Activated naive CD8-positive, alpha-beta T cell (primary cell): ENCODE data around the gene AGRN.
"Not testable (repeated sequence)": the region's sequence is repeated elsewhere in the genome, so short reads cannot be mapped to it uniquely, and the experiment has no call there.

ENCODE experiments used
- H3K27ac Mint-ChIP-seq: one replicate; pipeline ENCODE4 v1.8.0; 2021; ENCODE audit warnings: mixed read lengths
- H3K27me3 Mint-ChIP-seq: one replicate; pipeline ENCODE4 v1.8.0; 2021; ENCODE audit warnings: mixed read lengths
- H3K36me3 Mint-ChIP-seq: one replicate; pipeline ENCODE4 v1.8.0; 2021; ENCODE audit warnings: mixed read lengths
- H3K4me1 Mint-ChIP-seq: one replicate; pipeline ENCODE4 v1.8.0; 2021; ENCODE audit warnings: low read depth, mixed read lengths
- H3K4me3 Mint-ChIP-seq: one replicate; pipeline ENCODE4 v1.8.0; 2021; ENCODE audit warnings: mild to moderate bottlenecking, mixed read lengths
- H3K9me3 Mint-ChIP-seq: one replicate; pipeline ENCODE4 v1.8.0; 2021; ENCODE audit warnings: low read depth, mixed read lengths

The AGRN gene

DNA sequence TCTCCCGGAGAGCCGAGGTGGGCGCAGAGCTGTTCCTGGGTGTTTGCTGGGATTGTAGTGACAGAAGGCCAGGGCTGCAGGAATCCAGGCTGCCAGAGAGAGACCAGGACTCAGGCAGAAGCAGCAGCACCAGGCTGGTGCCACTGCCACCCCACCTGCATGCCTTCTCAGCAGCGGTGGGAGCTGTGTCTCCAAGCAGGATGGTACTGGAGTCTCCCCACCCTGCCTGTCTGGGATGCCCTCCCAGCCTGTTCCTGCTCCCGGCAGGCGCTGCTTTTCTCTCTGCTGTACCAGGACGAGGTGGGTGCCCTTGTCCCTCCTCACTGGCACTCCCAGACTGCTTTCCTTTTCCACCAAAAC is 15.5 kb upstream of the AGRN start:
- Mint-ChIP-seq H3K9me3 (no peaks in the 10 kb centered on the region), H3K4me1 (peaks cover 15% of the 10 kb centered on the region), H3K36me3 (no peaks in the 10 kb centered on the region), H3K27me3 (peaks cover 12% of the 10 kb centered on the region), H3K4me3 (no peak overlapping the region), H3K27ac (no peak overlapping the region)

DNA sequence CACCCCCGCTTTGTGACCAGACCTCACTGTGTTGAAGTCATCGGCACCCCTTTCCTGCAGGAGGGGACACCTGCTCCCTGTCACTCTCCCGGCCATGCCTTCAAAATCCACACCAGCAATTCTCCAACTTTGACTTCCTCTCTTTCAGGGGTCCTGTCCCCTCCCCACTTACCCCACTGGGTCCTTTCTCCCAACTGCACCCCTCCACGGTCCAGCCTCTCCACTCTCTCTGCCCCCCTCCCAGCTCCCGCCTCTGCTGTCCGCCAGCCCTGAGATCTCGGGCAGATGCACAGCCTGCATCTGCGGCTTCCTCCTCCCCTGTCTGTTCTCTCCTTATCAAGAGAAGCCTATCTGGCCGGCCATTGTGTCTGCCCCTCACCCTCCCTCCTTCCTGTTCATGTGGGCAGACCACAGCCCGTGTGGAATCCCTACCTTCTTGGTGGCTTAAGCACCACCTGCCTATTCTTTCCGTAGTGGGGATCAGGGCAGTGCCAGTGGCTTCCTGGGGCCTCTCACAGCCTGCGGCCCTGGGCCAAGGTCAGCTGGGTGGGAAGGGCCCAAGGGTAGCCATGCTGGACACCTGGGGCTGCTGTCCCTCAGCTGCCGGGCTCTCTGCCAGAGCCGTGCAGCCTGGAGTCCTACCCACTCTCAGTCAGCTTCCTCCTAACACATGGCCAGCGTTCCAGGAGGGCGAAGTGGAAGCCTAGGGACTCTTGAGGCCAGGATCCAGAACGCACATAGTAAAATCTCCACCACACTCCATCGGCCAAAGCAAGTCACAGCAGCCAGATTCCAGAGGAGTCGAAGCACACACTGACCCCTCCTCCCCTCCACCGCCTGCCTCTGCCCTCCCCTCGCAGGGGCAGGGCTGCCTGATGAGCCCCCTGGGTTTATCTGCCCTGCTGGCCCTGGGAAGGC is 14.9 kb upstream of the AGRN start:
- Mint-ChIP-seq H3K4me1 (peaks cover 15% of the 10 kb centered on the region), H3K36me3 (no peaks in the 10 kb centered on the region), H3K4me3 (no peak overlapping the region), H3K27ac (no peak overlapping the region), H3K27me3 (peaks cover 12% of the 10 kb centered on the region), H3K9me3 (no peaks in the 10 kb centered on the region)

DNA sequence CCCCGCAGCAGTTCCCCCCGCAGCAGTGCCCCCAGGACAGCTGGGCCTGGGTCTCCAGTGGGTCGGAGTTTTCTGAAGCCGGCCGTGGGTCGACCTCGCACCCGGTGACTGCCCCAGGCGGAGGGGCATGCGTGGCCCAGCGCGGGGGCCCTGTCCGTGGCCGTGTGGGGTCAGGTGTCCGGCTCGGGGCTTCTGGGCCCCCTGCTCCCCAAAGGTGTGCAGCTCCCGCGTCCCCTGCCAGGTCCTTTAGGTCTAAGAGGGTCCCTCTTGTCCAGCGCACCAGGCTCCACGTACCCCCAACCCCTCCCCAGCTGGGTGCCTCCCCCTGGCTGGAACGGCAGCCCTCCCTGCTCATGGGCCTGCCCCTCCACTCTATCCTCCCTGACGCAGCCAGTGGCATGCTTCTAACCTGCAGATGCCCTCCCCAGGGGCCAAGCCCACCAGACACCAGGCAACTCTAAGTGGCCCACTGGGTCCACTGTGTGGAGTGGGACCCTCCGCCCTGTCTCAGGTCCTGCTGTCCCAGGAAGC is 14.1 kb upstream of the AGRN start:
- H3K27me3 Mint-ChIP-seq = peaks cover 12% of the 10 kb centered on the region
- no peak overlapping the region for H3K4me3 Mint-ChIP-seq
- no peak overlapping the region for H3K27ac Mint-ChIP-seq
- H3K36me3 Mint-ChIP-seq = no peaks in the 10 kb centered on the region
- peaks cover 13% of the 10 kb centered on the region for H3K4me1 Mint-ChIP-seq
- H3K9me3 Mint-ChIP-seq = no peaks in the 10 kb centered on the region

DNA sequence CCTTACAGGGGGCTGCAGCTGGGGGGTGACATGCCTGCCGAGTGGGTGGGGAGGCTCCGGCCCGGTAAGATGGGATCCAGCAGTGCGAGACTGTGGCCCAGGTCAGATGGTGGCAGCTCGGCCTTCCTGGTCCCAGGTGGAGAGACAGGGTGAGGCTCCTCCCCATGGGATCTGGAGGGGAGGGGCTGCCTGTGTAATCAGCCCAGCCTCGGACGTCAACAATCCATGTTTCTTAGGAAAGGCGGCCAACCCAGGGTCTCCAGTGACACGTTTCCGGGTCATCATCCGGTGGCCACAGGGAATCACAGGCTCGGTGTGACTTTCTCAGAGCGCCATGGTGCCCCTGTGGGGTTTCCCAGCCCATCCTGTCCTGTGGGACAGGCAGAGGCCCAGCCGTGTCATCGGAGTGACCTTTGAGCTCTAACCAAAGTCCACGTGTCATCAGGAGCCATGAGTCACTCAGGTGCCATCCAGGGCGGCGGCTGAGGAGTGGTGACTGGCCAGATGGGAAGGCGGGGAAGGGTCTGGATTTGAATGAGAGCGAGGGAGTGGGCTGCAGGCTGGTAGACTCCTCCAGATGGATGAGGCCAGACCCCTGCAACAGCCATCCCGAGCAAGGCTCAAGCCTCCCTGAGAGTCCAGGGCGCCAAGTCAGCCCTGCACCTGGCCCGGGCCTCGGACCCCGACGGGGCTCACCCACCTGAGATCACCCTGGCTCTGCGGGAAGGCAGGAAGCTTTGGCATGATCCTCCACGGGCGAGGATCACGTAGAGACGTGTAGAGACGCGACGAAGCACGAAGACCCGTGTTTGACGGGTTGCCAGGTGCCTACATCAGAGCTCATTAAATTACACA is 13.4 kb upstream of the AGRN start:
- H3K4me1 Mint-ChIP-seq = peaks cover 13% of the 10 kb centered on the region
- H3K27me3 Mint-ChIP-seq = peaks cover 12% of the 10 kb centered on the region
- no peak overlapping the region for H3K27ac Mint-ChIP-seq
- no peaks in the 10 kb centered on the region for H3K9me3 Mint-ChIP-seq
- H3K4me3 Mint-ChIP-seq = no peak overlapping the region
- no peaks in the 10 kb centered on the region for H3K36me3 Mint-ChIP-seq

DNA sequence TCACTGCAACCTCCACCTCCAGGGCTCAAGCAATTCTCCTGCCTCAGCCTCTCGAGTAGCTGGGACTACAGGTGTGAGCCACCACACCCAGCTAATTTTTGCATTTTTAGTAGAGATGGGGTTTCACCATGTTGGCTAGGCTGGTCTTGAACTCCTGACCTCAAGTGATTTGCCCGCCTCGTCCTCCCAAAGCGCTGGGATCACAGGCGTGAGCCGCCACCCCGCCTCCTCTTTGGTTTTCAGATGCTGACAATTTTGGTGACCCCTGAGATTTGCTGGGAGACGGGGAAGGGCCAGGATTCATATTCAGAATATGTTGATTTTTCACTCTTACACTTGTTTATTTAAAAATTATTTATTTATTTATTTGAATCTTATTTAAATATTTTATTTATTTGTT is 9.8 kb upstream of the AGRN start:
- not testable (repeated sequence) for H3K9me3 Mint-ChIP-seq
- peaks cover 28% of the 10 kb centered on the region for H3K4me1 Mint-ChIP-seq

DNA sequence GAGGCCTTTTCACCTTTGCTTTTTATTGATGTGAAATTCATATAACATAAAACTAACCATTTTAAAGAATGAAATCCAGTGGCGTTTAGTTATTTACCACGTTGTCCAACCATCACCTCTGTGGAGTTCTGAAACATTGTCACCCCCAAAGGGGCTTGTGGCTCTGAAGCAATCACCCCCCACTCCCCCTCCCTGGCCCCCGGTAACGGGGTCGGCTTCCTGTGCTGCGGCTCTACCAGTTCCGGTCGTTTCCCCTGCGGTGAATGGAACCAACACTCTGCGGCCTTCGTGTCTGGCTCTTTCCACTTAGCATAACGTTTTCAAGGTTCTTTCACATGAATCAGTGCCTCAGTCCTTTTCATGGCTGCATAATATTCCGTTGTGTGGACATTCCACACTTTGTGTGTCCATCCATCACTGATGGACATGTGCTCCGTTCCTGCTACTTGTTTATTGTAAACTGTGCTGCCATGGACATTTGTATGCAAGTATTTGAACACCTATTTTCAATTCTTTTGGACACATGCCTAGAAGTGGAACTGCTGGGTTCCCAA is 8.4 kb upstream of the AGRN start:
- peaks cover 24% of the 10 kb centered on the region for H3K4me1 Mint-ChIP-seq
- no peaks in the 10 kb centered on the region for H3K9me3 Mint-ChIP-seq
- no peak overlapping the region for H3K4me3 Mint-ChIP-seq
- H3K36me3 Mint-ChIP-seq = no peaks in the 10 kb centered on the region
- no peak overlapping the region for H3K27ac Mint-ChIP-seq
- peaks cover 4% of the 10 kb centered on the region for H3K27me3 Mint-ChIP-seq

More for the DNA sequence above, 9.8 kb upstream of the AGRN start:
- H3K36me3 Mint-ChIP-seq, H3K27me3 Mint-ChIP-seq, H3K4me3 Mint-ChIP-seq, H3K27ac Mint-ChIP-seq: not testable (repeated sequence)

DNA sequence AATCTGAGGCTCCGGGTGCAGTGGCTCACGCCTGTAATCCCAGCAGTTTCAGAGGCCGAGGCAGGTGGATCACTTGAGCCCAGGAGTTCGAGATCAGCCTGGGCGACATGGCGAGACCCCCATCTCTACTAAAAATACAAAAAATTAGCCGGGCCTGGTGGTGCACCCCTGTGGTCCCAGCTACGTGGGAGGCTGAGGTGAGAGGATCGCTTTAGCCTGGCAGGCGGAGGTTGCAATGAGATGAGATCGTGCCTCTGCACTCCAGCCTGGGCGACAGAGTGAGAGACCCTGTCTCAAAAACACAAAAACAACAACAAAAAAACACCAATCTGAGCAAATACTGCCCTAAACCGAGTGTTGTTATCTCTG is 7.2 kb upstream of the AGRN start:
- not testable (repeated sequence) for H3K36me3 Mint-ChIP-seq, H3K9me3 Mint-ChIP-seq, H3K27me3 Mint-ChIP-seq
- peak overlapping the region; percentile 93 for H3K27ac Mint-ChIP-seq
- H3K4me1 Mint-ChIP-seq = peaks cover 30% of the 10 kb centered on the region
- peak overlapping the region; percentile 94 for H3K4me3 Mint-ChIP-seq

DNA sequence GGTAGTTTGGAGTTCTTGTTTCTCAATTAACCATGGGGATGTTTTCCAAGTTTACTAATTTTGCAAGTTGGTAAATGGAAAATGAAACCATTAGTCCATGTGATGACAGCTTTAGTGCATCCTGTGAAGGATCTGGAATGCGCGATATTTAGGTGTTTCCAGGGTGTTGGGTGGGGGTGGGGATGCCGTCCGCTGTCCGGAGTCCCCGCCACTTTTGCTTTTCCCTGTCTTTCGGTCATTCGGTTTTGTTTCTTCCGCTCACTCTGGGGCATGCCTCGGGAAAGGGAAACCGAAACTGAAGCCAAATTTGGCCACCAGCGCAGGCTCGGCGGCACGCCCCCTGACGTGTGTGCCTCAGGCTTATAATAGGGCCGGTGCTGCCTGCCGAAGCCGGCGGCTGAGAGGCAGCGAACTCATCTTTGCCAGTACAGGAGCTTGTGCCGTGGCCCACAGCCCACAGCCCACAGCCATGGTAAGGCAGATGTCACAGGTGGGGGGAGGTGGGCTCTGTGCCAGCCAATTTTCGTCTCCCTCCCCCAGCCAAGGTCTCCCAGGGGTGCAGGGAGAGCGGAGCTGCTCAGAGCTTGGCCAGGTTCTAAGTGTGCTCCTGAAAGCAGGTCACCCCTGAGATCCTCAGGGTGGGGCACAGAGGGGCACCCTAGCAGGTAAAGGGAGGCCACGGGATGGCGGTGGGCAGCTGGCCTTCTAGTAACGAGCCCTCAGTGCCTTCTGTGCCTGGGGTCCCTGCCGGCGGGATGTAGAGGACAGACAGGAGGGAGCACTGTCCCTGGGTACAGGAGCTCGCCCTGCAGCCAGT is 6.6 kb upstream of the AGRN start, which contains the start of gene ISG15:
TSS of gene ISG15 (plus strand) at position 393 of the 817 bp plus-strand sequence. CDS start at position 470, 77 bp downstream.
- peak within 1 kb of the TSS; percentile 94 for H3K4me3 Mint-ChIP-seq
- H3K27me3 Mint-ChIP-seq = peaks cover under 1% of the 10 kb centered on the region
- H3K9me3 Mint-ChIP-seq = no peaks in the 10 kb centered on the region
- H3K27ac Mint-ChIP-seq = peak within 1 kb of the TSS; percentile 93
- H3K4me1 Mint-ChIP-seq = peaks cover 30% of the 10 kb centered on the region
- peaks cover 2% of the 10 kb centered on the region for H3K36me3 Mint-ChIP-seq

DNA sequence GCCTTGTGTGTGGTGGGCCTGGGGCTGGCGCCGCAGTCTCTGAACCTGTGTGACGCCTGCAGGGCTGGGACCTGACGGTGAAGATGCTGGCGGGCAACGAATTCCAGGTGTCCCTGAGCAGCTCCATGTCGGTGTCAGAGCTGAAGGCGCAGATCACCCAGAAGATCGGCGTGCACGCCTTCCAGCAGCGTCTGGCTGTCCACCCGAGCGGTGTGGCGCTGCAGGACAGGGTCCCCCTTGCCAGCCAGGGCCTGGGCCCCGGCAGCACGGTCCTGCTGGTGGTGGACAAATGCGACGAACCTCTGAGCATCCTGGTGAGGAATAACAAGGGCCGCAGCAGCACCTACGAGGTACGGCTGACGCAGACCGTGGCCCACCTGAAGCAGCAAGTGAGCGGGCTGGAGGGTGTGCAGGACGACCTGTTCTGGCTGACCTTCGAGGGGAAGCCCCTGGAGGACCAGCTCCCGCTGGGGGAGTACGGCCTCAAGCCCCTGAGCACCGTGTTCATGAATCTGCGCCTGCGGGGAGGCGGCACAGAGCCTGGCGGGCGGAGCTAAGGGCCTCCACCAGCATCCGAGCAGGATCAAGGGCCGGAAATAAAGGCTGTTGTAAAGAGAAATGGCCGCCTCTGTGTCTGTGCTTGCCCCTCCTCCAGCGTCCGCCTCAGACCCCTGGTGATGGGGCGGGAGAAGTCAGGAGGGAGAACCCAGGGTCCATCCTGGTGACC is 5.8 kb upstream of the AGRN start:
- Mint-ChIP-seq H3K9me3 (no peaks in the 10 kb centered on the region), H3K27me3 (no peaks in the 10 kb centered on the region), H3K27ac (peak overlapping the region; percentile 93), H3K36me3 (peaks cover 2% of the 10 kb centered on the region), H3K4me3 (peak overlapping the region; percentile 94), H3K4me1 (peaks cover 31% of the 10 kb centered on the region)

DNA sequence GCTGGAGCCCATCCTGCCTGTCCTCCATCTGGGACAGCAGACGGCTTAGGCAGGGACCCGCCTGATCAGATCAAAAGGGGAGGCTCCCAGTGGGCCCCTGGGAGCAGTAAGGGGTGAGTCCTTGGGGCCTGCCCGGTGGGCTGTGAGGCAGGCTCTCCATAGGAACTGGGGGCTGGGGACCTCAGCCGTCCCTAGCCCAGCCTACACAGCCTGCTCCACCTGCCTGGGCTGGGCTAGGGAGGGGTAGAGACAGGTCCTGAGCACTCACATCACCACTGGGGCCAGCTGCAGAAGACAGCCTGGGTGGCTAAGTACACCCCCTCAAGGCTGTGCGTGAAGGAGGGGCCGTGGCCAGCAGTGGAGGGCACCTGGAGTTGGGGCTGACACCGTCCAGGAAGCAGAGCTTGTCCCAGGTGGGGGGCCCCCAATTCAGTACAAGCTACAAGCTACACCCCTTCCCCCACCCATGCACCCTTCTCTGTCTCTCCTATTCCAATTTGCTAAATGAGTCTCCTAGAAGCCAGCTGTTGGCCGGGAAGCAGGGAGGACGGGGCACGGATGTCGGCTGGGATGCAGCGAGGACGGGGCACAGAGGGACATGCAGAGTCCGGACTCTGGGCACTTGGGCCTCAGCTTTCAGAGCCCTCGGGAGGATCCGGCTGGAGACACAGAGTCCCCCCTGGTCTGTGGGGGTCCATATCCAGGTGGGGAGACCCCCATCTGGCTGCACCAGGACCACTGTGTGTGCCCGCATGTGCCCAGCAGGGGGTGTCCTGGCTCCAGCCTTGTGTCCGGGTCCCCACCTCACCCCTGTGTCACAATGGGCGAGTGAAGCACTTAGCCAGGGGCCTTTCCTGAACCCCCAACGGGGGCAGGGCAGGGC is 4.9 kb upstream of the AGRN start:
- peak overlapping the region; percentile 94 for H3K4me3 Mint-ChIP-seq
- H3K9me3 Mint-ChIP-seq = no peaks in the 10 kb centered on the region
- H3K27me3 Mint-ChIP-seq = no peaks in the 10 kb centered on the region
- peaks cover 32% of the 10 kb centered on the region for H3K4me1 Mint-ChIP-seq
- H3K36me3 Mint-ChIP-seq = peaks cover 2% of the 10 kb centered on the region
- peak overlapping the region; percentile 93 for H3K27ac Mint-ChIP-seq

DNA sequence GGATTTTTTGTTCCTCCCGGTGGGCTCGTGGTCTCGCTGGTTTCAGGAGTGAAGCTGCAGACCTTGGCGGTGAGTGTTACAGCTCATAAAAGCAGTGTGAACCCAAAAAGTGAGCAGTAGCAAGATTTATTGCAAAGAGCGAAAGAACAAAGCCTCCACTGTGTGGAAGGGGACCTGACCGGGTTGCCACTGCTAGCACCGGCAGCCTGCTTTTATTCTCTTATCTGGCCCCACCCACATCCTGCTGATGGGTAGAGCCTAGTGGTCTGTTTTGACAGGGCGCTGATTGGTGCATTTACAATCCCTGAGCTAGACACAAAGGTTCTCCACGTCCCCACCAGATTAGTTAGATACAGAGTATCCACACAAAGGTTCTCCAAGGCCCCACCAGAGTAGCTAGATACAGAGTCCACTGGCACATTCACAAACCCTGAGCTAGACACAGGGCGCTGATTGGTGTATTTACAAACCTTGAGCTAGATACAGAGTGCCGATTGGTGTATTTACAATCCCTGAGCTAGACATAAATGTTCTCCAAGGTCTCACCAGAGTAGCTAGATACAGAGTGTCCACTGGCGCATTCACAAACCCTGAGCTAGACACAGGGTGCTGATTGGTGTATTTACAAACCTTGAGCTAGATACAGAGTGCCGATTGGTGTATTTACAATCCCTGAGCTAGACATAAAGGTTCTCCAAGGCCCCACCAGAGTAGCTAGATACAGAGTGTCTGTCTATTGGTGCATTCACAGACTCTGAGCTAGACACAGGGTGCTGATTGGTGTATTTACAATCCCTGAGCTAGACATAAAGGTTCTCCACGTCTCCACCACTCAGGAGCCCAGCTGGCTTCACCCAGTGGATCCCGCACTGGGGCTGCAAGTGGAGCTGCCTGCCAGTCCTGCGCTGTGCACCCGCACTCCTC is 2.3 kb upstream of the AGRN start:
- not testable (repeated sequence) for H3K27me3 Mint-ChIP-seq, H3K9me3 Mint-ChIP-seq, H3K36me3 Mint-ChIP-seq, H3K27ac Mint-ChIP-seq
- peak overlapping the region; percentile 32 for H3K4me3 Mint-ChIP-seq
- H3K4me1 Mint-ChIP-seq = peaks cover 31% of the 10 kb centered on the region

DNA sequence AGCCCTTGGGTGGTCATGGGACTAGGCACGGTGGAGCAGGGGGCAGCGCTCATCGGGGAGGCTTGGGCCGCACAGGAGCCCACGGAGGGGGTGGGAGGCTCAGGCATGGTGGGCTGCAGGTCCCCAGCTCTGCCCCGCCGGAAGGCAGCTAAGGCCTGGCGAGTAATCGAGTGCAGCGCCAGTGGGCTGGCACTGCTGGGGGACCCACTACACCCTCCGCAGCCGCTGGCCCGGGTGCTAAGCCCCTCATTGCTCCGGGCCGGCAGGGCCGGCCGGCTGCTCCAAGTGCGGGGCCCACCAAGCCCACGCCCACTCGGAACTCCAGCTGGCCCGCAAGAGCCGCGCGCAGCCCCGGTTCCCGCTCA is 1.6 kb upstream of the AGRN start:
- not testable (repeated sequence) for H3K9me3 Mint-ChIP-seq, H3K4me3 Mint-ChIP-seq, H3K27me3 Mint-ChIP-seq, H3K27ac Mint-ChIP-seq, H3K36me3 Mint-ChIP-seq
- H3K4me1 Mint-ChIP-seq = peaks cover 27% of the 10 kb centered on the region
